A549 (cell line): ENCODE measurements around the gene HRH1. TPM values are rescaled to one million over a fixed set of nuclear protein-coding genes. Genes with fewer than 3 reads are reported as not detected.
A peak's percentile ranks its signal among the peaks of the same experiment; 100 is the strongest.
"Not testable (repeated sequence)": the region's sequence is repeated elsewhere in the genome, so short reads cannot be mapped to it uniquely, and the experiment has no call there.

ENCODE experiments used
- ATAC-seq, 2 experiments: fragments of 200-7000 bp in 1 of 2; fragments of >200 bp in 1 of 2; cut with Nextera tagmentation in 1 of 2; cut with Tn5 transposase in 1 of 2; 3 replicates each; pipeline versions ENCODE4 v1.8.0 to v1.9.1; 2018 to 2020; ENCODE audit warnings: mild to moderate bottlenecking in 1 of 2, moderate library complexity in 1 of 2
- CTCF ChIA-PET: fragments of 300-600 bp; sonication (Branson Sonifier 250); formaldehyde crosslinking; extraction: SDS; loops from one replicate; lab custom pipeline; 2021; ENCODE audit warnings: antibody characterized with exemption, inconsistent platforms; lab: Yijun Ruan, JAX
- POLR2A ChIA-PET: fragments of 350-600 bp; formaldehyde crosslinking; extraction: SDS; loops from one replicate; lab custom pipeline; 2021; ENCODE audit warnings: antibody characterized with exemption, inconsistent platforms; lab: Yijun Ruan, JAX
- DNase-seq, 2 experiments: peaks; one replicate each; pipeline versions ENCODE4 v3.0.0 to v3.0.0-alpha.2; 2011 to 2016; ENCODE audit warnings: low read depth in 1 of 2, low spot score in 1 of 2
- FAIRE-seq: peaks from 2 replicates; lab custom pipeline; 2011; peaks lifted over from hg19 to GRCh38; lab: Jason Lieb, UNC
- H3K27ac ChIP-seq, 2 experiments: fragments of >200 bp; sonication (Bioruptor Twin); formaldehyde crosslinking; 3 replicates each; pipeline ENCODE4 v1.5.1; 2016 to 2017
- H3K4me1 ChIP-seq: fragments of >200 bp; sonication (Bioruptor Twin); formaldehyde crosslinking; 3 replicates; pipeline ENCODE4 v1.6.1; 2016
- H3K4me2 ChIP-seq: fragments of >200 bp; sonication (Bioruptor Twin); formaldehyde crosslinking; 3 replicates; pipeline ENCODE4 v1.6.1; 2016
- H3K4me3 ChIP-seq: fragments of >200 bp; sonication (Bioruptor Twin); formaldehyde crosslinking; 3 replicates; pipeline ENCODE4 v1.5.1; 2016
- H3K9me3 ChIP-seq: fragments of >200 bp; sonication (Bioruptor Twin); formaldehyde crosslinking; 3 replicates; pipeline ENCODE4 v1.6.1; 2016
- BHLHE40 ChIP-seq: IDR thresholded peaks from 2 replicates; pipeline ENCODE4 v1.6.1; 2012; ENCODE audit warnings: low read depth, low read length, inconsistent platforms
- CHD2 ChIP-seq: fragments of 150-350 bp; IDR thresholded peaks from 2 replicates; pipeline ENCODE4 v1.6.1; 2014; ENCODE audit warnings: low read length; ENCODE audit not compliant: partially characterized antibody
- E2F6 ChIP-seq: IDR thresholded peaks from 2 replicates; pipeline ENCODE4 v1.6.1; 2012; ENCODE audit warnings: low read depth, borderline replicate concordance
- EHF ChIP-seq: fragments of 250-450 bp; sonication (Bioruptor Pico); IDR thresholded peaks from 2 replicates; pipeline ENCODE4 v1.5.0; 2020; ENCODE audit warnings: mild to moderate bottlenecking
- EHMT2 ChIP-seq: fragments of 200-600 bp; sonication (generic); IDR thresholded peaks from 2 replicates; pipeline ENCODE4 v1.6.1; 2016; ENCODE audit warnings: antibody characterized with exemption, low read depth, mild to moderate bottlenecking, moderate library complexity
- FOSB ChIP-seq: fragments of 250-450 bp; sonication (Bioruptor Pico); IDR thresholded peaks from 2 replicates; pipeline ENCODE4 v1.5.0; 2020; ENCODE audit warnings: mild to moderate bottlenecking, moderate library complexity
- GATA3 ChIP-seq: IDR thresholded peaks from 2 replicates; pipeline ENCODE4 v1.6.1; 2012; ENCODE audit warnings: borderline replicate concordance
- HES2 ChIP-seq: fragments of >200 bp; sonication (Bioruptor Twin); formaldehyde crosslinking; IDR thresholded peaks from 2 replicates; pipeline ENCODE4 v1.6.1; 2016
- HEYL ChIP-seq: fragments of 250-450 bp; sonication (Bioruptor Pico); IDR thresholded peaks from 2 replicates; pipeline ENCODE4 v1.8.0; 2021; ENCODE audit warnings: mild to moderate bottlenecking, moderate library complexity
- HMGXB4 ChIP-seq: fragments of 250-450 bp; sonication (Bioruptor Pico); IDR thresholded peaks from 2 replicates; pipeline ENCODE4 v1.5.0; 2021; ENCODE audit warnings: mild to moderate bottlenecking, moderate library complexity, borderline replicate concordance
- HOXB13 ChIP-seq: fragments of 250-450 bp; sonication (Bioruptor Pico); IDR thresholded peaks from 2 replicates; pipeline ENCODE4 v1.5.0; 2020; ENCODE audit warnings: low read depth, mild to moderate bottlenecking, moderate library complexity
- JUNB ChIP-seq: fragments of >200 bp; sonication (Bioruptor Twin); formaldehyde crosslinking; IDR thresholded peaks from 2 replicates; pipeline ENCODE4 v1.6.1; 2016
- KDM1A ChIP-seq: fragments of 200-600 bp; sonication (generic); IDR thresholded peaks from 2 replicates; pipeline ENCODE4 v1.6.1; 2016; ENCODE audit warnings: low read depth, mild to moderate bottlenecking
- MAFK ChIP-seq: fragments of 450-650 bp; IDR thresholded peaks from 2 replicates; pipeline ENCODE4 v1.6.1; 2014; ENCODE audit not compliant: partially characterized antibody
- MAZ ChIP-seq: fragments of 150-350 bp; IDR thresholded peaks from 2 replicates; pipeline ENCODE4 v1.6.1; 2014; ENCODE audit warnings: antibody characterized with exemption, low read depth, low read length, borderline replicate concordance
- PBX3 ChIP-seq: IDR thresholded peaks from 2 replicates; pipeline ENCODE4 v1.6.1; 2012
- PHF8 ChIP-seq: fragments of 200-600 bp; sonication (generic); IDR thresholded peaks from 2 replicates; pipeline ENCODE4 v1.6.1; 2016; ENCODE audit warnings: low read depth, mild to moderate bottlenecking, antibody characterized with exemption, moderate library complexity, borderline replicate concordance
- POLR2A ChIP-seq: IDR thresholded peaks from 2 replicates; pipeline ENCODE4 v1.6.1; 2012; ENCODE audit warnings: mild to moderate bottlenecking, low read length
- POLR2AphosphoS2 ChIP-seq: conservative IDR thresholded peaks from 2 replicates; pipeline ENCODE4 v1.6.1; 2012; ENCODE audit warnings: low read length, improper control_type of control experiment, inconsistent platforms
- RAD21 ChIP-seq, 2 experiments: fragments of >200 bp in 1 of 2; sonication (Bioruptor Twin) in 1 of 2; formaldehyde crosslinking in 1 of 2; IDR thresholded peaks in 1 of 2; conservative IDR thresholded peaks in 1 of 2; 2 replicates in 1 of 2; 3 replicates in 1 of 2; pipeline ENCODE4 v1.6.1; 2012 to 2018; ENCODE audit warnings: inconsistent platforms in 1 of 2
- REST ChIP-seq: fragments of 200-600 bp; sonication (generic); IDR thresholded peaks from 2 replicates; pipeline ENCODE4 v1.6.1; 2016; ENCODE audit warnings: antibody characterized with exemption, mild to moderate bottlenecking, moderate library complexity
- RFX5 ChIP-seq: fragments of 450-650 bp; IDR thresholded peaks from 2 replicates; pipeline ENCODE4 v1.7.1; 2014; ENCODE audit warnings: antibody characterized with exemption, mild to moderate bottlenecking, moderate library complexity
- SMC3 ChIP-seq: fragments of >200 bp; sonication (Bioruptor Twin); formaldehyde crosslinking; IDR thresholded peaks from 3 replicates; pipeline ENCODE4 v1.6.1; 2018; ENCODE audit warnings: inconsistent platforms
- TP53 ChIP-seq: fragments of 250-450 bp; sonication (Bioruptor Pico); IDR thresholded peaks from 2 replicates; pipeline ENCODE4 v1.5.0; 2021; ENCODE audit warnings: mild to moderate bottlenecking, moderate library complexity
- ZC3H11A ChIP-seq: fragments of 450-650 bp; IDR thresholded peaks from 2 replicates; pipeline ENCODE4 v1.6.1; 2014; ENCODE audit warnings: antibody characterized with exemption, mild to moderate bottlenecking
- ZFP36 ChIP-seq: fragments of 450-650 bp; IDR thresholded peaks from 2 replicates; pipeline ENCODE4 v1.6.1; 2014; ENCODE audit warnings: borderline replicate concordance; ENCODE audit not compliant: partially characterized antibody
- ZSCAN20 ChIP-seq: fragments of 250-450 bp; sonication (Bioruptor Pico); IDR thresholded peaks from 2 replicates; pipeline ENCODE4 v1.8.0; 2022; ENCODE audit warnings: mild to moderate bottlenecking, moderate library complexity
- WGBS: methylation state at CpG from one replicate; pipeline ENCODE4 v1.1.6; 2017; ENCODE audit errors: missing lambda C conversion rate; 5-methylcytosine and 5-hydroxymethylcytosine counted together
- polyA plus RNA-seq, 4 experiments: library from polyadenylated mRNA; depleted of rRNA in 3 of 4; stranded (reverse); fragments of >200 nt; fragmentation: RNase III in 1 of 4; extraction: RNeasy Plus Mini Kit Qiagen cat#74134 plus additional on column Dnase treatment in 1 of 4; gene quantifications; 2 replicates in 3 of 4; 3 replicates in 1 of 4; pipeline ENCODE4 v1.2.3, GENCODE V29; 2011 to 2017

HRH1 gene
- polyA plus RNA-seq, 2 of the 4 experiments (the other 2 are of a cell fraction), result 4.2 TPM

DNA sequence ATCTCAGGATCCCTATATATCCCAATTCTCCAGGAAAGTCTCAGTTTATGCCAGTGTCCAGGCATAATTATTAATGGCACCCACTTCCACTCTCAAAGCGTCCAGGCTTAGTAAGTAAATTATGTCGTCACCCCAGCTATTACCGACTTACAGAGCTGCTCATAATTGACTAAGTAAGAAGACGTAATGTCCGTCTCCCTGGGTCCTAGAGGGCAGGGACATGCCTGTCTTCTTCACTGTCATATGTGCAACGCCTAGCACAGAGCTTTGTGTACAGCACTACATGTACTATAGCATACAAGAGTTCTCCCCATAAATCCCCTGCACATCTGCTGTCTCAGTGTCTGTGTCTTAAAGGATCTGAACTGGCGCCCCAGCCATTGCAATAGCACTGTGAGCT lies 23.9 kb upstream of the HRH1 start:
- H3K27ac ChIP-seq, result no peak overlapping the region
- TF ChIP-seq SMC3 (no peak), KDM1A (no peak), CHD2 (no peak), TP53 (no peak), HEYL (no peak), POLR2AphosphoS2 (no peak), ZSCAN20 (CRISPR knock-in tag) (no peak), E2F6 (no peak), RFX5 (no peak), JUNB (no peak), HMGXB4 (no peak), PHF8 (no peak), EHF (CRISPR knock-in tag) (no peak), ZFP36 (no peak), MAZ (no peak), HOXB13 (CRISPR knock-in tag) (no peak), BHLHE40 (no peak), PBX3 (no peak), GATA3 (no peak), MAFK (no peak)
- TF ChIP-seq, all 56 proteins: peak for 0
- Histone ChIP-seq H3K9me3 (no peaks in the 10 kb centered on the region), H3K4me2 (no peak overlapping the region), H3K4me1 (no peaks in the 10 kb centered on the region; the same call in 1 of the 3 replicates), H3K4me3 (no peak overlapping the region)
- ChIA-PET POLR2A (no interaction called here), CTCF (interaction anchor here (0.9 to 2.4 kb wide), 2 partner anchors 70 to 176 kb away, joined by 3 to 14 read pairs; no protein-coding TSS in a partner anchor)
- DNase-seq, result no peak
- 80% methylated on average over 7 of the region's 7 CpGs for WGBS
- no peak for FAIRE-seq
- ATAC-seq, result no peak

DNA sequence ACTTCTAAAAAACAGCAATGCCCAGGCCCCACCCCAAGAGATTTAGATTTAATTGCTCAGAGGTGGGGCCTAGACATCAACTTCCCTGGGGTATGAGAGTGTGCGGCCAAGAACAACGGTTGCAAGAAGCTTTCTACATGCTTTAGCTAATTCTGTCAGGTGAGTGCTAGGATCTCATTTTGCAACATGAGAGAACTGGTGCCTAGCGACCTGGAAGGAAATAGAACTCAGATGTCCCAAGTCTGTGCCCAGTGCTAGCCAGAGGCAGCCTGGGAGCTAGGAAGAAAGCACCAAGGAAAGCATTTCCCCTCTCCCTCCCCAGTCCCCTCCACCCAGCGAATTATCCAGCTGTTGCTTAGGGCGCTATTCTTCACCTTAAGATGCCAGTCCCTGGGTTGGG lies 22.9 kb upstream of the HRH1 start:
- peaks cover 6% of the 10 kb centered on the region for H3K4me1 ChIP-seq
- ATAC-seq (no peak), DNase-seq (no peak), FAIRE-seq (no peak)
- no peak overlapping the region for H3K4me2 ChIP-seq
- ChIA-PET CTCF (interaction anchor here (1.1 to 2.4 kb wide), 2 partner anchors 71 to 74 kb away, joined by 3 to 14 read pairs; no protein-coding TSS in a partner anchor), POLR2A (no interaction called here)
- H3K27ac ChIP-seq, result peak overlapping the region; percentile 4 to 28; a peak in 2 of 6 replicates
- H3K9me3 ChIP-seq, result no peaks in the 10 kb centered on the region
- no peak overlapping the region for H3K4me3 ChIP-seq
- WGBS, result 78% methylated on average over 5 of the region's 5 CpGs
- TF ChIP-seq HES2 (no peak), RAD21 (conservative IDR thresholded peaks at IDR 0.05 in 1 of 2, IDR thresholded peaks at IDR 0.05 in 1 of 2) (no peak), FOSB (CRISPR knock-in tag) (no peak), POLR2A (no peak), EHMT2 (no peak), POLR2AphosphoS2 (no peak), E2F6 (no peak), REST (no peak), ZC3H11A (no peak)
- TF ChIP-seq, all 56 proteins: peak for 0

- FAIRE-seq, H3K4me3 ChIP-seq, H3K4me1 ChIP-seq, H3K4me2 ChIP-seq, ATAC-seq, DNase-seq, POLR2A ChIA-PET, H3K9me3 ChIP-seq: not testable (repeated sequence)
- CTCF ChIA-PET, result interaction anchor here (0.8 to 2.4 kb wide), 3 partner anchors 23 to 74 kb away, joined by 3 to 14 read pairs (median 4); partner anchors contain the start of gene HRH1
- 78% methylated on average over 7 of the region's 7 CpGs for WGBS
- H3K27ac ChIP-seq, result peak overlapping the region in 1 of 2 experiments; percentile 28; a peak in 1 of 6 replicates
Measured at GRCh38 chr3:11131886-11132285, 22.4 kb upstream of the HRH1 start.
